NB4 (cell line): ENCODE results near the gene PPP4R4.

Experiments
- MYC ChIP-seq: IDR thresholded peaks from 2 replicates; pipeline ENCODE4 v1.6.1; 2011; ENCODE audit warnings: low read depth, low read length
- POLR2A ChIP-seq: IDR thresholded peaks from 2 replicates; pipeline ENCODE4 v1.6.1; 2011; ENCODE audit warnings: mild to moderate bottlenecking; ENCODE audit not compliant: insufficient read length; ENCODE audit errors: extremely low read depth
- TF ChIP-seq, protein P1 (sequence below): IDR thresholded peaks from one replicate; pipeline ENCODE4 v1.5.1; 2012; ENCODE audit warnings: low read depth, low read length

DNA sequence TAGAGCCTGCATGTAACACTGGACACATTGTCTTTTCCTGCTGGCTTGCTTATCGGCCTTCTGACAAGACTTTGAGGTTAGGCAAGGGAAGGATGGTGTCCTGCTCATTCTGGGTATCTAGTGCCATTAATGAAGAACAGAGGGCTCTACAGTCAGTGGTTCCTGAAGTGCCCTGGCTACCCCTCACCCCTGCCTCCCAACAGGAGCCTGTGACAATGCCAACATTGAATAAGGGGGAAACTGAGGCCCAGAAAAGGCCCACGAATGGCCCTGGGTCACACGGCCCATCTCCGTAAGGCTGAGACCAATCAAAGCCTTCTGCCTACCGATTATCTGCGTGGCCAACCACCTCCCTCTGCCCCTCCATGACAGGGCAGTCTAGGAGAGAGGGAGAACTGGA lies 46.8 kb upstream of the PPP4R4 start:
- TF ChIP-seq, protein P1, sequence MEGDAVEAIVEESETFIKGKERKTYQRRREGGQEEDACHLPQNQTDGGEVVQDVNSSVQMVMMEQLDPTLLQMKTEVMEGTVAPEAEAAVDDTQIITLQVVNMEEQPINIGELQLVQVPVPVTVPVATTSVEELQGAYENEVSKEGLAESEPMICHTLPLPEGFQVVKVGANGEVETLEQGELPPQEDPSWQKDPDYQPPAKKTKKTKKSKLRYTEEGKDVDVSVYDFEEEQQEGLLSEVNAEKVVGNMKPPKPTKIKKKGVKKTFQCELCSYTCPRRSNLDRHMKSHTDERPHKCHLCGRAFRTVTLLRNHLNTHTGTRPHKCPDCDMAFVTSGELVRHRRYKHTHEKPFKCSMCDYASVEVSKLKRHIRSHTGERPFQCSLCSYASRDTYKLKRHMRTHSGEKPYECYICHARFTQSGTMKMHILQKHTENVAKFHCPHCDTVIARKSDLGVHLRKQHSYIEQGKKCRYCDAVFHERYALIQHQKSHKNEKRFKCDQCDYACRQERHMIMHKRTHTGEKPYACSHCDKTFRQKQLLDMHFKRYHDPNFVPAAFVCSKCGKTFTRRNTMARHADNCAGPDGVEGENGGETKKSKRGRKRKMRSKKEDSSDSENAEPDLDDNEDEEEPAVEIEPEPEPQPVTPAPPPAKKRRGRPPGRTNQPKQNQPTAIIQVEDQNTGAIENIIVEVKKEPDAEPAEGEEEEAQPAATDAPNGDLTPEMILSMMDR: no peak
- TF ChIP-seq POLR2A (no peak), MYC (no peak)
